NOMO-1 treated with dmso at 0.1 percent for 144 hours (cell line): ENCODE measurements around the gene GSK3B.

ENCODE experiments used
- DNase-seq: peaks from one replicate; lab custom pipeline; 2025; ENCODE audit not compliant: unreplicated experiment; lab: John Stamatoyannopoulos, UW

The GSK3B gene

GRCh38 chr3:119831022-119831421 is 263.2 kb downstream of the GSK3B start:
- DNase-seq = no peak

- no peak for DNase-seq
These were observed 264.8 kb downstream of the GSK3B start for GRCh38 chr3:119829420-119829819.

- no peak for DNase-seq
These were observed 267.3 kb downstream of the GSK3B start for GRCh38 chr3:119826711-119827608.

- DNase-seq = no peak
These were observed 268.4 kb downstream of the GSK3B start for GRCh38 chr3:119825820-119826219.

- DNase-seq = no peak
These were observed 274.4 kb downstream of the GSK3B start for GRCh38 chr3:119819806-119820205.

GRCh38 chr3:119818937-119819336 is 275.3 kb downstream of the GSK3B start:
- no peak for DNase-seq

GRCh38 chr3:119817583-119818363 is 276.5 kb downstream of the GSK3B start:
- no peak for DNase-seq

GRCh38 chr3:119817071-119817470 is 277.2 kb downstream of the GSK3B start:
- DNase-seq = no peak

GRCh38 chr3:119815716-119816115 is 278.5 kb downstream of the GSK3B start:
- DNase-seq = no peak

- no peak for DNase-seq
These were observed 281.7 kb downstream of the GSK3B start for GRCh38 chr3:119812491-119813058.

- peak; percentile 63 for DNase-seq
These were observed 284.2 kb downstream of the GSK3B start for GRCh38 chr3:119810018-119810435.

- no peak for DNase-seq
These were observed 284.8 kb downstream of the GSK3B start for GRCh38 chr3:119809249-119810017.

GRCh38 chr3:119808843-119809242 is 285.4 kb downstream of the GSK3B start:
- no peak for DNase-seq

- no peak for DNase-seq
These were observed 286.0 kb downstream of the GSK3B start for GRCh38 chr3:119808244-119808643.

GRCh38 chr3:119800844-119801243 is 293.4 kb downstream of the GSK3B start:
- no peak for DNase-seq

- DNase-seq = no peak
These were observed 297.5 kb downstream of the GSK3B start for GRCh38 chr3:119796785-119797184.

- no peak for DNase-seq
These were observed 297.9 kb downstream of the GSK3B start for GRCh38 chr3:119796368-119796767.

- no peak for DNase-seq
These were observed 298.4 kb downstream of the GSK3B start for GRCh38 chr3:119795849-119796248.

GRCh38 chr3:119794971-119795612 is 299.2 kb downstream of the GSK3B start:
- peak; percentile 82 for DNase-seq

GRCh38 chr3:119794401-119794800 is 299.8 kb downstream of the GSK3B start:
- DNase-seq = no peak
